GM19099 (cell line): ENCODE results near the gene ARL5C.

Experiments used
- POLR2A ChIP-seq: IDR thresholded peaks from 3 replicates; pipeline ENCODE4 v1.6.1; 2011; ENCODE audit warnings: low read depth; ENCODE audit not compliant: insufficient read length; ENCODE audit errors: extremely low read depth

Gene ARL5C

DNA sequence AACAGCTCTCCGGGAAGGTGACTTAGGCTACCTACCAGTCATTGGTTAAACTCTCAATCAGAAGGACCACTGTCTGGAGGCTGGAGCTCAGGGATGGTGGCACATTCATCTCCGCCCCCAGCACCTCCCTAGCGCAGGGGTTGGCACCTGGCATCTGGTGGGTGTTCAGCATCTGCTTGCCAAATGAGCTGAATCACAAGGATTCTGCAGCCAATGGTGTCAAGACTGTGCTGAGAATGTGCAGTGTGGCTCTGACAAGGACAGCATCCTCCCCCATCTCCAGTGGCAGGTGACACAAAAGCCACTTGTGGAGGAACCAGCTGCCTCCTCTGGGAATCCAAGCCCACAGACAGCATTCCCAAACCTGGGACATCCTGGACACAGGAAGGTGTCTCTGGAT lies 49.7 kb downstream of the ARL5C start:
- no peak for TF ChIP-seq POLR2A

DNA sequence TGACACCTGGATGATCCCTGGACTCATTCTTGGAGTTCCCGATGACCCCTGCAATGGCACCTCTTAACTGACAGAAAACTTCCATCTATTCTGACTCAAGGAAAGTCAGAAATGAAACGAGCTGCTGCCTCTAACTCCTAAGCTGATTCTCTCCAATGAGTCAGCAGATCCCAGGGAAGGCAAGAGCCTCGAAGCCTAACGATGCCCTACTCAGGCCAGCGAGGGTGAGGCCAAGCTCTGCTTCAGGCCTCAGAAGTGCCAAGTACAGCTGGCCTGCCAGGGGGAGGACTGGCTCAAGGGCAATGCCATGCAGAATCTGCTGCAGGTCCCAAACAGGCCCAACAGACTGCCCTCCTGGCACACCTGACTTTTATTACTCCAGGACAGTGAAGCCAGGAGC lies 50.8 kb downstream of the ARL5C start:
- TF ChIP-seq POLR2A, result no peak

DNA sequence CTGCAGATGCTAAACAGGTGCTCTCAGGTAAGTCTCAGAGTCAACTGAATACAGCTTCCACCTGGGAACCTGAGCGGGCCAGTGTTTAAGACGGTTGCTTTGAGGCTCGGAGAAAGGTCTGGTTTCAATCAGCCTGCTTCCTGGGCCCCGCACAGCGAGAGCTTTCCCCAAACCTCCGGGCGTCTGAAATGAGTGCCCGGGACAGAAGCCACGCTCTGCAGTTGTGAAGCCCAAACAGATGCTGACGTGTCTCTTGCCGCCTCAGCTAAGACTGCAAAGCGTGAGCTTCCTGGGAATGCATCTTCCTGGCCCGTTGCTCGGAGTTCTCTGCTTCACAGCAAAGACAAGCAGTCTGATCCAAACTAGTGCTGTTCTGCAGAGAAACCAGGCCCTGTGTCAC lies 51.2 kb downstream of the ARL5C start:
- no peak for TF ChIP-seq POLR2A

DNA sequence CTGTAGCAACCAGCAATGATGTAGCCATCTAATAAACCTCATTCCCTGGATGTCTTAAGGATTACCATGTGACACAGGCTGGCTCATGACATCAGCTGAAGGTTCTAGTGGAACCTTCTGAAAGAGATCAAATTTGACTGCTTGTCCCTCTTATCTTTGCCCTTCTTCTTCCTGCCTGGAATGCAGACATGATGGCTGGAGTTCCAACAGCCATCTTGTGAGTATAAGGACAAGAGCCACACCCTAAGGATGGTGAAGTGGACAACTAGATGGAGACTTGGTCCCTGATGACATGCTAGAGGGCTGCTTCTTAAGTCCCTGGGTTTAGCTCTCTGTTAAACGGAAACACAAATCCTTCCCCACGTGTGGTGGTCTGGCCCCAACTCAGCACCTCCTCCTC lies 52.1 kb downstream of the ARL5C start:
- no peak for TF ChIP-seq POLR2A

DNA sequence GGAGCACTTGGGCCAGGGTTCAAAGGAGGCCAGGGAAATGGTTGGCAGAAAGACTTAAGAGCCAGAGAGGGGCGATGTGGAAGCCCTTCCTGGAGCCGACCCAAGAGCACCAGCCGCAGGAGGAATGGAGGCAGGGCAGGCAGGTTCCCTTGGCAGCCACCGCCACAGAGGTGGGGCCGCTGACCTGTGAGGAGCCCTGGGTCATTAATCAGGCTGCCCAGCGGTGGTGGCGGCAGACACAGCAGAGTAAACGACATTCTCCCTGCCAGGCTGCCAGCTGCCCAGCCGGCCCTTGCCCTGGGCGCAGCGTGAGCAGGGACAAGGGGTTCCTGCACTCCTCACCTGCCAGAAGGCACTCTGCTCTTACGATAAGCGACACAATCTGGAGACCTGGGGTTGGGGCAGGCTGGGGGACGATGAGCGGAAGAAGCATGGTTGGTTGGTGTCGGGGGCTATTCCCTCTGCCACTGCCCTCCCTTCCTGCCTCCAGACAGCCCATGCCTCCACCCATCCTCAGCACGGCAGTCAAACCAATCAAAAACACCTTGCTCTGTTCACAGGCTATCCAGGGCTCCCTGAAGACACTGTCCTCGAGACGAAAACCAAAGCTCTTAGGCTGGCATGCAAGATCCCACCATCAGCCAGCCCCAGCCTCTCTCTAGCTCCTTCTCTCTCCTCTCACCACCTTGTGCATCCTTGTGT lies 55.4 kb downstream of the ARL5C start:
- TF ChIP-seq POLR2A, result no peak

DNA sequence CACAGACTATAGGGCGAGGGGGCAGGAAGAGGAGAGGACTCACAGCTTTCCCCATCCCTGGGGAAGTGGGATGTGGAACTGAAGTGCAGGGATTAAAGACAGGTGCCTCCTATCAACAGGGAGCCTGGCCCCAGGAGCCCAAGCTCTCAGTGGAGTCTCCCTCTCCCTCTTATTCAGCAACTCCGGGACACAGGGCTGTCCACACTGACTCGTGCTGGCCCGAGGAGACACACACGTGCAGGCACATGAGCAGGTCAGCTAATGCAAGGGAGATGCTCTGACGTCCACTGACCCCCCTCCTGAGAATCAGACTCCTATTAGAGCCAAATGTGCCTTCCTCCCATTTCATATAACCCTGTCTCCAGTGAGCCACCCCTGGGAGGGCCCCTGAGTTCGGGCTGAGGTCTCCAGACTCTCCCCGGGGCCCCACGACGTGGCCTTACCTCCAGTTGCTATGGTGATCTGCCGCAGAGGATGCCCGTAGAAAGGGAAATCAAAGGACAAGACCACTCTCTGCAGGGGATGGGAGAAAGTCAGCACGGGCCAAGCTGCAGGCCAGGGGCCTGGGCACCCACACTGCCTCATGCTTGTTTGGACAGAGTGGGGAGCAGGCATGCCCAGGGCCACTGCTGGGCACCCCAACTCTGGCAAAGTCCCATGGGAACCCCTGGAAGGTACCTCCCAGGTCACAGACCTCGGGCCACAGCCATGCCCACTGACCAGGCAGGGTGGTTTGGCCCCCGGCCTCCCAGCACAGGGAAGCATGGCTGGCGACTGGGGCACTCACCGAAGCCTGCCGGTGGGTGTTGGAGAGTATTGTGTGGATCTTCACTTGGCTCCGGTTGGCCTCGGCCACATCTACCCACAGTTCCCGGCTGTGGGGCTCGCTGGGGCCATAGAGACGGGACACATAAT lies 57.2 kb downstream of the ARL5C start:
- TF ChIP-seq POLR2A, result no peak

DNA sequence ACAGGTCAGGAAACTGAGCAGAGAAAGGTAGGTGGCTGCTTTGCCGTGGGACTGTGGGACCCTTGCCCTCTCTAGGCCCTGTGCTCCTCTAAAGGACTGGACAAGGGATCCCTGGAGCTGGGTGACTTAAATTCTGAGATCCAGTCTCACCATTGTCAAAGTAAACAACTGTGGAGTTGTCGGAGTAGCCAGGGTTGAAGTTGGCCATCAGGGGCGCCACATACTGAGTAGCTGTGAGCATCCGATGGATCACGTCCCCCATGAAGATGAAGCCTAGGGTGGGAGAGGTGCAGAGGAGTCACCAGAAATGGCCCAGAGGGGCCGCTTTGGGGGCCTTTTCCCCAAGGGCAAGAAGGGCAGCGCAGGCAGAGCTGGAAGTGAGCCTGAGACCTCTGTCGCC lies 58.0 kb downstream of the ARL5C start:
- TF ChIP-seq POLR2A, result no peak

DNA sequence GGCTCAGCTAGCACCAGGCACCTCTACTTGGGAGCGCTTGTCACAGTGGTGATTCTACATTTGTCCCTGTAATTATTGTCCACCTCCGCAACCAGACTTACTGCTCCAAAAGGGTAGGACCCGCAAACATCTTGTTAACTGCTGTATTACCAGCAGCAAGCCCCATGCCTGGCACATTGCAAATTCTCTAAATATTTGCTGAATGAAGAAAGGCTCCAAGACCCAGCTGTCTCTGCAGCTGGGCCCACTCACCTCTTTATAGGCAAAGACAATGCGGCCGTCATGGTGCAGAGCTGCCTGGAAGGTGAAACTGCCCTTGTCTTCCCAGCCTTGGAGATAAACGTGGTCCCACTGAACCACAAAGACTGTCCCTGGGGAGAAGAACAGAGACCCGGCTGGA lies 58.8 kb downstream of the ARL5C start:
- no peak for TF ChIP-seq POLR2A
